GM10266 (cell line): ENCODE measurements around the gene FRMD4B.

ENCODE experiments used
- DNase-seq: peaks from one replicate; pipeline ENCODE4 v3.0.0; 2012; ENCODE audit errors: extremely low spot score
- TF ChIP-seq, protein P1 (sequence below): IDR thresholded peaks from 2 replicates; pipeline ENCODE4 v1.5.1; 2012; ENCODE audit warnings: mild to moderate bottlenecking, low read depth; ENCODE audit not compliant: control insufficient read depth, insufficient read depth; ENCODE audit errors: missing control alignments

The FRMD4B gene

DNA sequence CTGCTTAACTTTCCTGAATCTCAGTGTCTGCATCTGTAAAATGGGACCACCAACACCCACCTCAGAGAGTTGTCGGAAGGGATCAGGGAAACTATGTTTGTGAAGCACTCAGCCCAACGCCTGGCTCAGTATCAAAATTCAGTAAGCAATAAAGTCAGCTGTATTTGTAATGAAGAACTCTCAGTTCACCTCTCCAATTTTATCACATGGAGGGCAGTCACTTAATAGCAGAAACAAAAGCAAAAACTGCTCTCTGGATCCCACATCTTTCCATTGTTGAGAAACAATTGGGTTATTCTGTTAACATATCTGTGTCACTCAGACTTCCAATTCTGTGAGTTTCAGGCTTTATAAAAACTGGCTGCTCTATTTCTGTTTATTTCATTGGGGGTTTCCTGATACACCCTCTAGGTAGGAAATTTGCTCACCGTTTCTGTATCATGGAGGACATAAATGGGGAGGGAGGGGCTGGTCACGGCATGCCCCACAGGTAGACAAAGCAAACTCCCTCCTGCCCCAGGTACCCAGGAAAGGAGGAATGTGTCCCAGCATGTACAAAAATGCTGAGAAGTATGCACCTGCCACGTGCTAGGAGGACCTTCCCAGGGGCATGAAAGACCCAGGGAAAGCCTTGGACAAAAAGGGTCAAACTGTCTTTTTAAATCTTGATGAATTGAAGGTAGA, 182.1 kb downstream of the FRMD4B start:
- DNase-seq, result no peak
- TF ChIP-seq, protein P1, sequence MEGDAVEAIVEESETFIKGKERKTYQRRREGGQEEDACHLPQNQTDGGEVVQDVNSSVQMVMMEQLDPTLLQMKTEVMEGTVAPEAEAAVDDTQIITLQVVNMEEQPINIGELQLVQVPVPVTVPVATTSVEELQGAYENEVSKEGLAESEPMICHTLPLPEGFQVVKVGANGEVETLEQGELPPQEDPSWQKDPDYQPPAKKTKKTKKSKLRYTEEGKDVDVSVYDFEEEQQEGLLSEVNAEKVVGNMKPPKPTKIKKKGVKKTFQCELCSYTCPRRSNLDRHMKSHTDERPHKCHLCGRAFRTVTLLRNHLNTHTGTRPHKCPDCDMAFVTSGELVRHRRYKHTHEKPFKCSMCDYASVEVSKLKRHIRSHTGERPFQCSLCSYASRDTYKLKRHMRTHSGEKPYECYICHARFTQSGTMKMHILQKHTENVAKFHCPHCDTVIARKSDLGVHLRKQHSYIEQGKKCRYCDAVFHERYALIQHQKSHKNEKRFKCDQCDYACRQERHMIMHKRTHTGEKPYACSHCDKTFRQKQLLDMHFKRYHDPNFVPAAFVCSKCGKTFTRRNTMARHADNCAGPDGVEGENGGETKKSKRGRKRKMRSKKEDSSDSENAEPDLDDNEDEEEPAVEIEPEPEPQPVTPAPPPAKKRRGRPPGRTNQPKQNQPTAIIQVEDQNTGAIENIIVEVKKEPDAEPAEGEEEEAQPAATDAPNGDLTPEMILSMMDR, result no peak

DNA sequence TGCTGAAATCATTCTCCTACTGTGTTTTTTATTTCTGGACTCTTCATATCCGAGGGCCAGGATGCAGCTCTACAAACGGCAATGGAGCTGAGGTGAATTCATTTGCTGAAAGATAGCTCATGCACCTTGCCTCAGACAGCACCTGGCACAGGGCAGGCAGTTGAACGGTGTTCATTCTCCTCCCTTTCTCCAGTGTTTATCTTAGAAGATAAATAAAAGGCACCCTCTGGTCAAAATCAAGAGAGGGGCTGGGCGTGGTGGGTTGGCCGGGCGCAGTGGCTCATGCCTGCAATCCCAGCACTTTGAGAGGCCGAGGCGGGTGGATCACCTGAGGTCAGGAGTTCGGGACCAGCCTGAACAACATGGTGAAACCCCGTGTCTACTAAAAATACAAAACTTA, 184.2 kb downstream of the FRMD4B start:
- DNase-seq, result no peak
- TF ChIP-seq, protein P1, result no peak

DNA sequence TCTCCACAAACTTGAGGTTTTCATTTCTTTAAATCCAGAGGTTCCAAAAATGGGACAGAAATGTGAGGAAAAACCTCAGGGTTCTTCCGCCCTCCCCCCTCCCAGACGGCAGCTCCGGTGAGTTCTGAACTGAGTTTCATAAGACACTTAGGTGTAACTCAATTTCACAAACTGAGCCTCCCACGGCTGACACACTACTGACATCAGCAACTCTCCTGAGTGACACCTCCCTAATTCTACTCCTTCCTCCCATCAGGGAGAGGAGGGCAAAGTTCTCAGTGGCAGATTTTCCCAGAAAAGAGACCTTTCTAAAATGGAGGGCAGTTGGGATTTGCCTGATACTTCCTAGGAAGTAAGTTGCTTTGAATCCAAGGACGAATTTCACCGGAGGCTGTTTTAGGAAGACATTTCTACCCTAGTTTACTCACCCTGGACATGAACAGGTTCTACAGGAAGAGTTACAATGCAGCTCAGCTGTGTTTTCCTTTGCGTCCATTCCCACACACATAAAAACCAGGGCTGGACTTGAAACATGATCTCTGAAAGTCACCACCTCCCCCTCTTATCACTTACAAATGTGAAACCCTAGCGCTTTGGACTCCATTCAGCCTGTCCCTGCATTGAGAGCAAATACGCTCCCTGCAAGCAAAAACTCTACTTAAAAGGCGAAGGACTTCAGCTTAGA, 185.4 kb downstream of the FRMD4B start:
- no peak for DNase-seq
- TF ChIP-seq, protein P1, result no peak

DNA sequence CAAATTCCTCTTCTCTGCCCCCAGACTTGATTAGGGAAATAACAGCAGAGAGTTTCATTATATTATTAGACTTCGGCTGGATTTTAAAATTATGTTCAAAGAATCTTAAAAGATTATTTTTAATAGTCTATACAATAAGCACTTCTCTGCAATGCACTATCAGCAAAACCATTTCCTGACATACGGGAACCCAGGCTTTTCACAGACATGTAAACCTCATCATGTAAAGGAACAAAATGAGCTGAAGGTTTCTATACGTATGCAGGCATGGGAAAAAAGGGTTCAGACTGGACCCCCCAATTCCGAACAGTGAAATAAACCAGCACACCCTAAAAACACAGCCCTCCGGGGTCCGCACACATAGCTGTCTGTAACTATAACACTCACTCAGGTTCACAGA, 185.9 kb downstream of the FRMD4B start:
- TF ChIP-seq, protein P1, result no peak
- DNase-seq, result no peak

DNA sequence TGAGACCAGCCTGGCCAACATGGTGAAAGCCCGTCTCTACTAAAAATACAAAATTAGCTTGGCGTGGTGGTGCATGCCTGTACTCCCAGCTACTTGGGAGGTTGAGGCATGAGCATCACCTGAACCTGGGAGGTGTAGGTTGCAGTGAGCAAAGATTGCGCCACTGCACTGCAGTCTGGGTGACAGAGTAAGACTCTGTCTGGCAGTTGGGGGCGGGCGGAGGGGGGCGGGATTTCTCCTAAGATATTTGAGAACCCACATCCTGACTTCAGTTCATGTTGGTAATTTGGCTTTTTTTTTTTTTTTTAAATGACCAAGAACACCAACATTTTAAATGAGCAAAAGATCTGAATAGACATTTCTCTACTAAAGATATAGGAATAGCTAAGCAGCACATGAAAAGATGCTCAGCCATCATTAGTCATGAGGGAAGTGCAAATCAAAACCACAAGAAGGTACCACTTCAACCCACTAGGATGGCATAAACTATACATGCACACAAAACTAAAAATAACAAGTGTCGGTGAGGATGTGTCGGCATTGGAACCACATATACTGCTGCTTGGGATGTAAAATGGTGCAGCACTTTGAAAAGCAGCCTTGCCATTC, 187.9 kb downstream of the FRMD4B start:
- TF ChIP-seq, protein P1, result no peak
- DNase-seq, result no peak

DNA sequence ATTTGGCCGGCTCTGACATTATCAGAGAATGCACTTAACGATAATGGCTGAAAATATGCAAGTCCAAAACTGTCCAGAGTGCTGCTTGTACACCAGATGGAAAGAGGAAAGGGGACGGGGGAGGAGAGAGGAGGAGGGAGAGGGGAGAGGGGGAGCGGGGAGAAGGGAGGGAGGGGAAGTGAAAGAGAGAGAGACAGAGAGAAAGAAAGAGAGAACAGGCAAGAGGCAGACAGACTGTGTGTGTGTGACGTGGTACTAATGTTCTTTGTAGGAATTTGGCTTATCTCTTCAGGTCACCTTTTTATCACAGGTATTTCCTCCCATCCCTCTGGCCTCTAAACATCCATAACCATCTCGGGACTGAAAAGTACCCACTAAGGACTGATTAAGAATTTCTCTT, 188.4 kb downstream of the FRMD4B start:
- TF ChIP-seq, protein P1, result no peak
- no peak for DNase-seq

DNA sequence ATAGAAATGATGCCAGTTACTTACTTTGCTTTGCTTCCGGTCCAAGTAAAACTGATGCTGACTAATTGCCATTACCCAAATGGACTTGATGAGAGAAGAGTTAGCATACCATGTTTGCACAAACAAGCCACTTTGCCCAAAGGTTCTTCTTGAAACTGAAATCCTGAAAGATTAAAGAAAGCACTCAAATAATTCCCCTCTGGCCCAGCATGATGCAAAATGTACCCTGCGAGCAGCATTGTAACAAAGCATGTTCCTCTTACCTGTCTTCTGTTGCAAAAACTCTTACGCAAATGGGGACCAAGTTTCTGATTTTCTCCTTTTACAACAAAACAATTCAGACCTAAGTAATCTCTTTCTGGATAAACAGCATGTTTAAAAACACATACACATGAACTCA, 189.0 kb downstream of the FRMD4B start:
- DNase-seq, result no peak
- TF ChIP-seq, protein P1, result no peak
